HG03095 (cell line): Measurements from ENCODE around the gene ALDH16A1.

Source experiments
- ATAC-seq: cut with Tn5 transposase; IDR thresholded peaks from one replicate; pipeline ENCODE4 v1.9.1; 2021; ENCODE audit warnings: moderate library complexity; ENCODE audit not compliant: unreplicated experiment

ALDH16A1 gene

GRCh38 chr19:49507803-49508494 is 54.9 kb downstream of the ALDH16A1 start:
- no peak for ATAC-seq

GRCh38 chr19:49512970-49513745 is 60.1 kb downstream of the ALDH16A1 start:
- no peak for ATAC-seq

GRCh38 chr19:49513746-49514118 is 60.7 kb downstream of the ALDH16A1 start:
- ATAC-seq = no peak

GRCh38 chr19:49514151-49514550 is 61.1 kb downstream of the ALDH16A1 start:
- ATAC-seq = no peak

- ATAC-seq = no peak
Observed at GRCh38 chr19:49515767-49516166, 62.7 kb downstream of the ALDH16A1 start.

- ATAC-seq = no peak
Observed at GRCh38 chr19:49518033-49518432, 65.0 kb downstream of the ALDH16A1 start.
